ENCODE measurements around the gene IFT57.

IFT57 gene

GRCh38 chr3:108221393-108221792, 831 bp downstream of the IFT57 start:
- Histone ChIP-seq H3K4me1 (ENCODE audit: control insufficient read depth, insufficient read depth, low read length) (no peaks in the 10 kb centered on the region), H3K4me3 (ENCODE audit: low read depth, low read length) (peak overlapping the region; percentile 85), H3K27ac (ENCODE audit: extremely low read depth, low read depth, low read length) (no peak overlapping the region), H3K9me3 (ENCODE audit: control insufficient read depth, insufficient read depth, low read depth, low read length) (no peaks in the 10 kb centered on the region), H3K36me3 (ENCODE audit: control insufficient read depth in 2 of 2, insufficient read depth in 1 of 2, low read length in 2 of 2) (peaks cover 0 to 11% of the 10 kb centered on the region in 2 experiments; a peak in 1 of 3 replicates)
- POLR2A ChIA-PET: no interaction called here
- TF ChIP-seq KLF8 (tag by site-specific recombination; IDR thresholded peaks at IDR 0.05): no peak
- TF ChIP-seq, protein P1, sequence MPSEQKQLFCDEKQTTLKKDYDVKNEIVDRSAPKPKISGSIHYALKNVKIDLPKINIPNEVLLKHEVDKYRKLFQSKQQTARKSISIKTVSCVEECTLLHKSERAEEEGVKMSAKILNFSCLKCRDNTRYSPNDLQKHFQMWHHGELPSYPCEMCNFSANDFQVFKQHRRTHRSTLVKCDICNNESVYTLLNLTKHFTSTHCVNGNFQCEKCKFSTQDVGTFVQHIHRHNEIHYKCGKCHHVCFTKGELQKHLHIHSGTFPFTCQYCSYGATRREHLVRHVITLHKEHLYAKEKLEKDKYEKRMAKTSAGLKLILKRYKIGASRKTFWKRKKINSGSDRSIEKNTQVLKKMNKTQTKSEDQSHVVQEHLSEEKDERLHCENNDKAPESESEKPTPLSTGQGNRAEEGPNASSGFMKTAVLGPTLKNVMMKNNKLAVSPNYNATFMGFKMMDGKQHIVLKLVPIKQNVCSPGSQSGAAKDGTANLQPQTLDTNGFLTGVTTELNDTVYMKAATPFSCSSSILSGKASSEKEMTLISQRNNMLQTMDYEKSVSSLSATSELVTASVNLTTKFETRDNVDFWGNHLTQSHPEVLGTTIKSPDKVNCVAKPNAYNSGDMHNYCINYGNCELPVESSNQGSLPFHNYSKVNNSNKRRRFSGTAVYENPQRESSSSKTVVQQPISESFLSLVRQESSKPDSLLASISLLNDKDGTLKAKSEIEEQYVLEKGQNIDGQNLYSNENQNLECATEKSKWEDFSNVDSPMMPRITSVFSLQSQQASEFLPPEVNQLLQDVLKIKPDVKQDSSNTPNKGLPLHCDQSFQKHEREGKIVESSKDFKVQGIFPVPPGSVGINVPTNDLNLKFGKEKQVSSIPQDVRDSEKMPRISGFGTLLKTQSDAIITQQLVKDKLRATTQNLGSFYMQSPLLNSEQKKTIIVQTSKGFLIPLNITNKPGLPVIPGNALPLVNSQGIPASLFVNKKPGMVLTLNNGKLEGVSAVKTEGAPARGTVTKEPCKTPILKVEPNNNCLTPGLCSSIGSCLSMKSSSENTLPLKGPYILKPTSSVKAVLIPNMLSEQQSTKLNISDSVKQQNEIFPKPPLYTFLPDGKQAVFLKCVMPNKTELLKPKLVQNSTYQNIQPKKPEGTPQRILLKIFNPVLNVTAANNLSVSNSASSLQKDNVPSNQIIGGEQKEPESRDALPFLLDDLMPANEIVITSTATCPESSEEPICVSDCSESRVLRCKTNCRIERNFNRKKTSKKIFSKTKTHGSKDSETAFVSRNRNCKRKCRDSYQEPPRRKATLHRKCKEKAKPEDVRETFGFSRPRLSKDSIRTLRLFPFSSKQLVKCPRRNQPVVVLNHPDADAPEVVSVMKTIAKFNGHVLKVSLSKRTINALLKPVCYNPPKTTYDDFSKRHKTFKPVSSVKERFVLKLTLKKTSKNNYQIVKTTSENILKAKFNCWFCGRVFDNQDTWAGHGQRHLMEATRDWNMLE (tag by site-specific recombination; conservative IDR thresholded peaks at IDR 0.05; ENCODE audit: low read depth): no peak
- no peak for TF ChIP-seq ZEB2 (tag by site-specific recombination; IDR thresholded peaks at IDR 0.05)
- TF ChIP-seq ZNF785 (tag by site-specific recombination; IDR thresholded peaks at IDR 0.05): no peak
- no peak for TF ChIP-seq ZNF555 (tag by site-specific recombination; conservative IDR thresholded peaks at IDR 0.05)
- CTCF ChIA-PET: interaction anchor here (0.6 kb wide), 1 partner anchor 34 kb away, joined by 4 read pairs; no protein-coding TSS in a partner anchor

DNA sequence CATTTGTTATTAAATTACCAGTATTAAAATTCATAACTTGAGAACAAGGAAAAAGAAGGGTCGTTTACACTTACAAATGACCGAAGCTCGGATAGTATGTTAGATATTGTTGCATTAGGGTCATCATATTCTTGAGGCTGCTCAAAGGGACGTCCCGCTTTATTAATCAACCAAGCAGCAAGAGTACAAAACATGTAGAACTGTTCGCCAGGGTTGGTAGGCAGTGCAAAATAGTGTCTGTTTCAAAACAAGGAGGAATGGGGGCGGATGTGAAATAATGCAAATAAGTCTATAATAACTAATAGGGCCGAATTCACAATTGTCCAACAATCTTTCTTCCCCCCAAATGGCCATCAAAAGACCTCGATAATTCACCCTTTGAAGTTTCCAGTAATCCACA, 2.9 kb downstream of the IFT57 start:
- no peaks in the 10 kb centered on the region for H3K4me1 ChIP-seq (ENCODE audit: control insufficient read depth, insufficient read depth, low read length)
- CTCF ChIA-PET: no interaction called here
- H3K27ac ChIP-seq (ENCODE audit: extremely low read depth, low read depth, low read length): no peak overlapping the region
- no peak overlapping the region for H3K4me3 ChIP-seq (ENCODE audit: low read depth, low read length)
- H3K9me3 ChIP-seq (ENCODE audit: control insufficient read depth, insufficient read depth, low read depth, low read length): no peaks in the 10 kb centered on the region
- TF ChIP-seq ZFP69B (tag by site-specific recombination; IDR thresholded peaks at IDR 0.05): no peak
- TF ChIP-seq ZNF624 (tag by site-specific recombination; IDR thresholded peaks at IDR 0.05): no peak
- TF ChIP-seq ZNF664 (tag by site-specific recombination; IDR thresholded peaks at IDR 0.05): no peak
- TF ChIP-seq ZNF621 (tag by site-specific recombination; IDR thresholded peaks at IDR 0.05): no peak
- TF ChIP-seq ZNF610 (tag by site-specific recombination; IDR thresholded peaks at IDR 0.05; ENCODE audit: borderline replicate concordance): no peak
- no peak for TF ChIP-seq KLF16 (tag by site-specific recombination; IDR thresholded peaks at IDR 0.05)
- TF ChIP-seq SP7 (tag by site-specific recombination; IDR thresholded peaks at IDR 0.05): no peak
- POLR2A ChIA-PET: no interaction called here
- peaks cover 0 to 13% of the 10 kb centered on the region in 2 experiments; a peak in 1 of 3 replicates for H3K36me3 ChIP-seq (ENCODE audit: control insufficient read depth in 2 of 2, insufficient read depth in 1 of 2, low read length in 2 of 2)

DNA sequence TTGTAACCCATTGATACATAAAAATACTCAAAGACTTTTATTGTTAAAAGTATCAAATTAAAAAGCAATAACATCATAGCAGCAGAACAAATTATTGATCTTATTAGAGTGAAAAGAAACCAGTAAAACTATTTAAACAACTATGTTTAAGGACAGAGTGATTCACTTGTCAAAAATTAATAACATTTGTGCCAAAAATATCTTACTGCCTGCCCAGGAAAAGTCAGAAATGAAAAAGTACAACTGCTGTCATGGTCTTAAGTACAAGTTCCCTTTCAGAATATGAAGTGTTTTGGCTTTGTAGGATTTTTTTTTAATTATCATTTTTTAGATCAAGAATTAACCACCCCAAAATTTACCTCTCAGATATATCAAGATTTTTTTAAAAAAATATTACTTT, 3.4 kb downstream of the IFT57 start:
- no peak for TF ChIP-seq ZNF654 (tag by site-specific recombination; IDR thresholded peaks at IDR 0.05; ENCODE audit: low read depth)
- TF ChIP-seq RBAK (tag by site-specific recombination; IDR thresholded peaks at IDR 0.05): no peak
- TF ChIP-seq ZNF23 (tag by site-specific recombination; IDR thresholded peaks at IDR 0.05; ENCODE audit: borderline replicate concordance): no peak
- no peak for TF ChIP-seq SALL2 (tag by site-specific recombination; IDR thresholded peaks at IDR 0.05; ENCODE audit: borderline replicate concordance)
- no peak for TF ChIP-seq ZNF174 (tag by site-specific recombination; IDR thresholded peaks at IDR 0.05)
- TF ChIP-seq ZNF146 (tag by site-specific recombination; IDR thresholded peaks at IDR 0.05): no peak
- TF ChIP-seq ZBTB48 (tag by site-specific recombination; IDR thresholded peaks at IDR 0.05): no peak
- no peak for TF ChIP-seq ZNF48 (tag by site-specific recombination; IDR thresholded peaks at IDR 0.05)
- TF ChIP-seq, protein P2, sequence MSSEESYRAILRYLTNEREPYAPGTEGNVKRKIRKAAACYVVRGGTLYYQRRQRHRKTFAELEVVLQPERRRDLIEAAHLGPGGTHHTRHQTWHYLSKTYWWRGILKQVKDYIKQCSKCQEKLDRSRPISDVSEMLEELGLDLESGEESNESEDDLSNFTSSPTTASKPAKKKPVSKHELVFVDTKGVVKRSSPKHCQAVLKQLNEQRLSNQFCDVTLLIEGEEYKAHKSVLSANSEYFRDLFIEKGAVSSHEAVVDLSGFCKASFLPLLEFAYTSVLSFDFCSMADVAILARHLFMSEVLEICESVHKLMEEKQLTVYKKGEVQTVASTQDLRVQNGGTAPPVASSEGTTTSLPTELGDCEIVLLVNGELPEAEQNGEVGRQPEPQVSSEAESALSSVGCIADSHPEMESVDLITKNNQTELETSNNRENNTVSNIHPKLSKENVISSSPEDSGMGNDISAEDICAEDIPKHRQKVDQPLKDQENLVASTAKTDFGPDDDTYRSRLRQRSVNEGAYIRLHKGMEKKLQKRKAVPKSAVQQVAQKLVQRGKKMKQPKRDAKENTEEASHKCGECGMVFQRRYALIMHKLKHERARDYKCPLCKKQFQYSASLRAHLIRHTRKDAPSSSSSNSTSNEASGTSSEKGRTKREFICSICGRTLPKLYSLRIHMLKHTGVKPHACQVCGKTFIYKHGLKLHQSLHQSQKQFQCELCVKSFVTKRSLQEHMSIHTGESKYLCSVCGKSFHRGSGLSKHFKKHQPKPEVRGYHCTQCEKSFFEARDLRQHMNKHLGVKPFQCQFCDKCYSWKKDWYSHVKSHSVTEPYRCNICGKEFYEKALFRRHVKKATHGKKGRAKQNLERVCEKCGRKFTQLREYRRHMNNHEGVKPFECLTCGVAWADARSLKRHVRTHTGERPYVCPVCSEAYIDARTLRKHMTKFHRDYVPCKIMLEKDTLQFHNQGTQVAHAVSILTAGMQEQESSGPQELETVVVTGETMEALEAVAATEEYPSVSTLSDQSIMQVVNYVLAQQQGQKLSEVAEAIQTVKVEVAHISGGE (tag by site-specific recombination; conservative IDR thresholded peaks at IDR 0.05; ENCODE audit: low read depth): no peak
- TF ChIP-seq ZNF391 (tag by site-specific recombination; IDR thresholded peaks at IDR 0.05; ENCODE audit: borderline replicate concordance, low read depth): no peak
- TF ChIP-seq ZNF701 (tag by site-specific recombination; IDR thresholded peaks at IDR 0.05): no peak
- ChIA-PET CTCF (no interaction called here), POLR2A (no interaction called here)
- Histone ChIP-seq H3K9me3 (ENCODE audit: control insufficient read depth, insufficient read depth, low read depth, low read length) (no peaks in the 10 kb centered on the region), H3K36me3 (ENCODE audit: control insufficient read depth in 2 of 2, insufficient read depth in 1 of 2, low read length in 2 of 2) (peaks cover 0 to 13% of the 10 kb centered on the region in 2 experiments; a peak in 1 of 3 replicates), H3K4me3 (ENCODE audit: low read depth, low read length) (no peak overlapping the region), H3K4me1 (ENCODE audit: control insufficient read depth, insufficient read depth, low read length) (no peaks in the 10 kb centered on the region), H3K27ac (ENCODE audit: extremely low read depth, low read depth, low read length) (no peak overlapping the region)

All from HEK293 (cell line).